Smooth muscle cell (in vitro differentiated cells): ENCODE measurements around the gene ARHGAP10. TPM values are rescaled to one million over a fixed set of nuclear protein-coding genes. Genes with fewer than 3 reads are reported as not detected.

ENCODE experiments used
- DNase-seq: peaks from one replicate; lab custom pipeline; 2025; ENCODE audit not compliant: unreplicated experiment; lab: John Stamatoyannopoulos, UW
- H2AFZ ChIP-seq: fragments of 200-600 bp; sonication (generic); 2 replicates; pipeline ENCODE4 v1.6.0; 2016; ENCODE audit warnings: antibody characterized with exemption, low read depth, mild to moderate bottlenecking
- H3F3A ChIP-seq: fragments of 200-600 bp; sonication (generic); 2 replicates; pipeline ENCODE4 v1.6.0; 2017; ENCODE audit warnings: antibody characterized with exemption, low read depth
- H3K27ac ChIP-seq: fragments of 200-600 bp; sonication (generic); 2 replicates; pipeline ENCODE4 v1.5.1; 2016; ENCODE audit warnings: low read depth, mild to moderate bottlenecking
- H3K27me3 ChIP-seq: fragments of 200-600 bp; sonication (generic); 2 replicates; pipeline ENCODE4 v1.6.1; 2016; ENCODE audit warnings: low read depth, mild to moderate bottlenecking
- H3K36me3 ChIP-seq: fragments of 200-600 bp; sonication (generic); 2 replicates; pipeline ENCODE4 v1.5.1; 2016; ENCODE audit warnings: low read depth
- H3K4me1 ChIP-seq: fragments of 200-600 bp; sonication (generic); 2 replicates; pipeline ENCODE4 v1.5.1; 2016; ENCODE audit warnings: low read depth
- H3K4me2 ChIP-seq: fragments of 200-600 bp; sonication (generic); 2 replicates; pipeline ENCODE4 v1.6.0; 2016; ENCODE audit warnings: mild to moderate bottlenecking
- H3K4me3 ChIP-seq: fragments of 200-600 bp; sonication (generic); 2 replicates; pipeline ENCODE4 v1.5.1; 2016; ENCODE audit warnings: mild to moderate bottlenecking
- H3K79me2 ChIP-seq: fragments of 200-600 bp; sonication (generic); 2 replicates; pipeline ENCODE4 v1.6.0; 2016; ENCODE audit warnings: low read depth, mild to moderate bottlenecking
- H3K9ac ChIP-seq: fragments of 200-600 bp; sonication (generic); 2 replicates; pipeline ENCODE4 v1.6.0; 2016; ENCODE audit warnings: low read depth
- H3K9me3 ChIP-seq: fragments of 200-600 bp; sonication (generic); replicated peaks from 2 replicates; pipeline ENCODE4 v1.5.1; 2016; ENCODE audit warnings: low read depth
- H4K20me1 ChIP-seq: fragments of 200-600 bp; sonication (generic); 2 replicates; pipeline ENCODE4 v1.6.0; 2016; ENCODE audit warnings: low read depth
- WGBS: methylation state at CpG from one replicate; pipeline ENCODE4 v1.1.7; 2016; ENCODE audit warnings: low lambda C conversion rate; 5-methylcytosine and 5-hydroxymethylcytosine counted together
- polyA plus RNA-seq: library from polyadenylated mRNA; unstranded; fragments of >200 nt; fragmentation: Nextera tagmentation; extraction: Ambion mirVana; gene quantifications from 2 replicates; pipeline ENCODE4 v1.2.1, GENCODE V29; 2016
- total RNA-seq: library from RNA; depleted of rRNA; stranded (reverse); fragments of >200 nt; gene quantifications from 2 replicates; pipeline ENCODE4 v1.2.3, GENCODE V29; 2014
- TF ChIP-seq, protein P1 (sequence below): fragments of 200-600 bp; sonication (generic); IDR thresholded peaks from 2 replicates; pipeline ENCODE4 v1.5.1; 2017; ENCODE audit warnings: borderline replicate concordance, mild to moderate bottlenecking, antibody characterized with exemption; ENCODE audit not compliant: insufficient read depth, poor library complexity, severe bottlenecking

ARHGAP10 gene
- total and polyA plus RNA-seq, 2 experiments from 2014 or later, result 6.2 to 11.6 TPM

DNA sequence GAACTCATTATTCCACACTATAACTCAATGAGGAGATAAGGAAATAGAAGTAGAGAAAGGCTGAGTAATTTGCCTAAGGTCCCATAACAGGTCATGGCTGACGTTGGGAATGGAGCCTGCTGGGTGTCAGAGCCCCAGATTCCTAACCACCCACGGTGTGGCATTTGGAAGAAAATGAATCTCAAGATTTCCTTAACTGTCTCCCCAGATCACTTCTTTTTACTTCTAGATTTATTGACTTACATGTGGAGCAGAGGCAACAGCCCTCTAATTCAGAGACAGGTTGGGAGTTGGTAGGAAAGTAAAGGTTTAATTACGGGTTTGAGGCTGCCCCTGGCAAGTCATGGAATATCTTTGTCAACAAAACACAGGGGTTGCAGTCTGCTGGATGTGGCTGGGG is 134.0 kb downstream of the ARHGAP10 start:
- H3K9me3 ChIP-seq, result no peaks in the 10 kb centered on the region
- no peaks in the 10 kb centered on the region for H3K36me3 ChIP-seq
- WGBS, result 35% methylated on average over 3 of the region's 3 CpGs
- no peak overlapping the region for H2AFZ ChIP-seq
- no peaks in the 10 kb centered on the region for H3K27me3 ChIP-seq
- no peaks in the 10 kb centered on the region for H3K79me2 ChIP-seq
- no peak overlapping the region for H3K4me3 ChIP-seq
- peak overlapping the region; percentile 10 for H3K27ac ChIP-seq
- peaks cover 5% of the 10 kb centered on the region for H3K4me1 ChIP-seq
- no peak overlapping the region for H3K4me2 ChIP-seq
- TF ChIP-seq, protein P1, sequence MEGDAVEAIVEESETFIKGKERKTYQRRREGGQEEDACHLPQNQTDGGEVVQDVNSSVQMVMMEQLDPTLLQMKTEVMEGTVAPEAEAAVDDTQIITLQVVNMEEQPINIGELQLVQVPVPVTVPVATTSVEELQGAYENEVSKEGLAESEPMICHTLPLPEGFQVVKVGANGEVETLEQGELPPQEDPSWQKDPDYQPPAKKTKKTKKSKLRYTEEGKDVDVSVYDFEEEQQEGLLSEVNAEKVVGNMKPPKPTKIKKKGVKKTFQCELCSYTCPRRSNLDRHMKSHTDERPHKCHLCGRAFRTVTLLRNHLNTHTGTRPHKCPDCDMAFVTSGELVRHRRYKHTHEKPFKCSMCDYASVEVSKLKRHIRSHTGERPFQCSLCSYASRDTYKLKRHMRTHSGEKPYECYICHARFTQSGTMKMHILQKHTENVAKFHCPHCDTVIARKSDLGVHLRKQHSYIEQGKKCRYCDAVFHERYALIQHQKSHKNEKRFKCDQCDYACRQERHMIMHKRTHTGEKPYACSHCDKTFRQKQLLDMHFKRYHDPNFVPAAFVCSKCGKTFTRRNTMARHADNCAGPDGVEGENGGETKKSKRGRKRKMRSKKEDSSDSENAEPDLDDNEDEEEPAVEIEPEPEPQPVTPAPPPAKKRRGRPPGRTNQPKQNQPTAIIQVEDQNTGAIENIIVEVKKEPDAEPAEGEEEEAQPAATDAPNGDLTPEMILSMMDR, result no peak
- H4K20me1 ChIP-seq, result no peaks in the 10 kb centered on the region
- no peaks in the 10 kb centered on the region for H3F3A ChIP-seq
- no peak for DNase-seq
- H3K9ac ChIP-seq, result no peak overlapping the region

DNA sequence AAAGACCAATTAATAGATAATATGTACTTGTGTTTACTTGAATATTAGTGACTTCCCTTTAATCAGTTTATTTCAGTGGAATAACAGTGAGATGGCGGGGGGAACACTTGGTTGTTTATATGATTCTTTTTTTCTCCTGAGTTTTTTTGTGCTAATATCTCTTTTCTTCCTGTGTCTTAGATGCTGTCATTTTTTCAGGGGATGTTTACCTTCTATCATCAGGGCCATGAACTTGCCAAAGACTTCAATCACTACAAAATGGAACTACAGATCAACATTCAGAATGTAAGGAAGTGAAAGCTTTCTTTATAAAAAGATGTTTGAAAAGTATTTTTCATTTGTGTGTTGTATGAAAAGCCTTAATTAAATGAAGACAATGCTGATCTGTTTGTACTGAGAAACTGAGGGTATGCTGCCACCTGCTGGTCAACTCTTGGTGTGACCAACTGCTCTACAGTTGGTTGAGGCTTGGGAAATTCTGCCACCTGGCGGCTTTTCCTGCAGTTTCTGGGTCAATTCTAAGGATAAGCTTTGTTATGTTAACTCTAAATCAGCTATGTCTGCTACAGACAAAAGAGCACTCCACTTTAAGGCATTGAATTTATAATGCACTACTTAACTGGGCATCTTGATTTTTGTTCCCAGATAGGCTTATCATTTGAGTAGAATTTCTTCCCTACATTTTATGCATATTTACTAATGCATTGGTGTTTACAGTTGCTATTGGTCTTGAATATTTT is 134.8 kb downstream of the ARHGAP10 start:
- H3K4me2 ChIP-seq, result no peak overlapping the region
- H3K4me1 ChIP-seq, result peaks cover 5% of the 10 kb centered on the region
- no peaks in the 10 kb centered on the region for H3K36me3 ChIP-seq
- no peak overlapping the region for H3K9ac ChIP-seq
- no peaks in the 10 kb centered on the region for H3K9me3 ChIP-seq
- 14% methylated on average over 2 of the region's 2 CpGs for WGBS
- H4K20me1 ChIP-seq, result no peaks in the 10 kb centered on the region
- H3K79me2 ChIP-seq, result no peaks in the 10 kb centered on the region
- no peak overlapping the region for H3K27ac ChIP-seq
- no peaks in the 10 kb centered on the region for H3F3A ChIP-seq
- no peak overlapping the region for H3K4me3 ChIP-seq
- TF ChIP-seq, protein P1, result peak; percentile 99
- no peak overlapping the region for H2AFZ ChIP-seq
- peak; percentile 60 for DNase-seq
- no peaks in the 10 kb centered on the region for H3K27me3 ChIP-seq

DNA sequence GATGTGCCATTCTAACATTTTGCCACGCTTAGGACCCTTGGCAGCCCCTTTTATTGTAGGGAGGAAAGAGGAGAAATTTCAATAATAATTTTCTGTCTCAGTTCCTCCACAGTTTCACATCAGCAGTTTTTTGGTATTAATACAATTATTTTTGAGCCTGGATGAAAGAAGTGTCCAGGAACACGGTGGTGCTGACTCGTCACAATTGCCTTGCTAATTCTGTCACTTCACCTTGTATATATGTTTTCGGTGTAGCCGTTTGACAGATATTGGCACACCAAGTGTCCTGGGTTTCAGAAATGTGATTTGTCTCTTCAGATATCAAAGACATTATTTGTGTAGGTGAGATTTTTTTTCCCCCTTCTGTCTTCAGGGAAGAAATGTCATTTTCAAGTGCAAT is 142.2 kb downstream of the ARHGAP10 start:
- no peaks in the 10 kb centered on the region for H4K20me1 ChIP-seq
- no peaks in the 10 kb centered on the region for H3K9me3 ChIP-seq
- H3K79me2 ChIP-seq, result no peaks in the 10 kb centered on the region
- H2AFZ ChIP-seq, result no peak overlapping the region
- no peaks in the 10 kb centered on the region for H3K27me3 ChIP-seq
- H3F3A ChIP-seq, result no peaks in the 10 kb centered on the region
- peaks cover 6% of the 10 kb centered on the region for H3K36me3 ChIP-seq
- H3K27ac ChIP-seq, result no peak overlapping the region
- H3K9ac ChIP-seq, result no peak overlapping the region
- no peak for DNase-seq
- TF ChIP-seq, protein P1, result no peak
- no peak overlapping the region for H3K4me3 ChIP-seq
- 77% methylated on average over 5 of the region's 5 CpGs for WGBS
- H3K4me2 ChIP-seq, result no peak overlapping the region
- H3K4me1 ChIP-seq, result no peaks in the 10 kb centered on the region

DNA sequence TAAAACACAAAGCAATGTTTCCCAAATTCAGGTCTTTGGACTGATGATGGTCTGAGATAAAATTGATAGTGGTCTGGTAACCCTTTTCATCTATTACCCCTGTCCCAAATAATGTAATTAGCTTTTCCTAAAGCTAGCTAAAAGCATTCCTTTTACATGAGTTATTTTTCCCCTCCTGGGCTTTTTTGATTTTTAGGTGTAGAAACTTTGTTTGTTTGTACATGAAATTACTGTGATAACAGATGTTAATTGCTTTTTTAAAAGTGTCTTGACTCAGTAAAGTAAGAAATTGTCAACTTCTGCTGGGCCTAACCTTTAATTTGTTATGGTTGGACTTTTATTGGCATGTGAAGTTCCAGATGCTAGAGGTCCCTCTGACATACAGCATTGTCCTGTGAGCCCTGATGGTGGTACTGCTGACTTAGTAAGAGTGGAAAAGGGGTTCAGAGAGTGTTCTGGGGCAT is 145.5 kb downstream of the ARHGAP10 start:
- no peak overlapping the region for H2AFZ ChIP-seq

More for the DNA sequence above, 145.5 kb downstream of the ARHGAP10 start:
- H3K79me2 ChIP-seq, result no peaks in the 10 kb centered on the region
- H3K4me1 ChIP-seq, result no peaks in the 10 kb centered on the region
- H3K27me3 ChIP-seq, result no peaks in the 10 kb centered on the region
- no peak overlapping the region for H3K27ac ChIP-seq
- no peak overlapping the region for H3K4me3 ChIP-seq
- H3K4me2 ChIP-seq, result no peak overlapping the region
- no peak overlapping the region for H3K9ac ChIP-seq
- TF ChIP-seq, protein P1, result no peak
- no peaks in the 10 kb centered on the region for H4K20me1 ChIP-seq
- peaks cover 6% of the 10 kb centered on the region for H3K36me3 ChIP-seq
- DNase-seq, result no peak
- no peaks in the 10 kb centered on the region for H3K9me3 ChIP-seq
- no peaks in the 10 kb centered on the region for H3F3A ChIP-seq
